Fibroblast of lung (primary cell): Measurements from ENCODE around the gene GPC6. TPM values are rescaled to one million over a fixed set of nuclear protein-coding genes. Genes with fewer than 3 reads are reported as not detected.

Experiments
- DNase-seq, 2 donors: peaks; one replicate each; pipeline versions ENCODE4 v3.0.0 to v3.0.0-alpha.2; 2010; ENCODE audit warnings: low read depth in 2 of 2
- H2AFZ ChIP-seq: 2 replicates; pipeline ENCODE4 v1.5.1; 2012; ENCODE audit warnings: low read length, control low read depth, inconsistent platforms
- H3K27ac ChIP-seq: 2 replicates; pipeline ENCODE4 v1.5.1; 2011; ENCODE audit warnings: low read length, control low read depth; ENCODE audit not compliant: insufficient read depth
- H3K27me3 ChIP-seq: 2 replicates; pipeline ENCODE4 v1.5.1; 2011; ENCODE audit warnings: mild to moderate bottlenecking, low read length; ENCODE audit not compliant: control insufficient read depth, insufficient read depth
- H3K36me3 ChIP-seq: 2 replicates; pipeline ENCODE4 v1.5.1; 2011; ENCODE audit warnings: low read length; ENCODE audit not compliant: control insufficient read depth, insufficient read depth
- H3K4me1 ChIP-seq: 2 replicates; pipeline ENCODE4 v1.5.1; 2011; ENCODE audit warnings: low read length; ENCODE audit not compliant: control insufficient read depth, insufficient read depth; ENCODE audit errors: extremely low read depth
- H3K4me2 ChIP-seq: 2 replicates; pipeline ENCODE4 v1.5.1; 2011; ENCODE audit warnings: low read length, control low read depth; ENCODE audit not compliant: insufficient read depth; ENCODE audit errors: extremely low read depth
- H3K4me3 ChIP-seq, 4 experiments: fragments of 200-600 bp in 1 of 4; sonication (generic) in 1 of 4; replicated peaks in 1 of 4; 2 replicates each; pipeline ENCODE4 v1.5.1; 2011 to 2016; ENCODE audit warnings: low read length in 4 of 4, low read depth in 3 of 4, mild to moderate bottlenecking in 3 of 4, control low read depth in 2 of 4, inconsistent platforms in 1 of 4, mixed read lengths in 1 of 4; ENCODE audit not compliant: insufficient read depth in 1 of 4; ENCODE audit errors: control extremely low read depth in 1 of 4
- H3K79me2 ChIP-seq: 2 replicates; pipeline ENCODE4 v1.5.1; 2012; ENCODE audit warnings: mild to moderate bottlenecking, low read length, inconsistent platforms; ENCODE audit not compliant: control insufficient read depth, insufficient read depth
- H3K9ac ChIP-seq: 2 replicates; pipeline ENCODE4 v1.5.1; 2011; ENCODE audit warnings: mild to moderate bottlenecking, low read length, control low read depth; ENCODE audit not compliant: insufficient read depth
- H3K9me3 ChIP-seq: 2 replicates; pipeline ENCODE4 v1.5.1; 2012; ENCODE audit warnings: low read depth, low read length; ENCODE audit not compliant: control insufficient read depth, insufficient read depth
- H4K20me1 ChIP-seq: 2 replicates; pipeline ENCODE4 v1.5.1; 2011; ENCODE audit warnings: low read length; ENCODE audit not compliant: control insufficient read depth, insufficient read depth; ENCODE audit errors: extremely low read depth
- CTCF ChIP-seq, 2 donors: IDR thresholded peaks in 1 of 2; conservative IDR thresholded peaks in 1 of 2; 1 replicate in 1 of 2; 2 replicates in 1 of 2; pipeline ENCODE4 v1.5.1; 2011 to 2012; ENCODE audit warnings: low read length in 2 of 2, control low read depth in 1 of 2, inconsistent platforms in 1 of 2, low read depth in 1 of 2, mild to moderate bottlenecking in 1 of 2
- EZH2 ChIP-seq: IDR thresholded peaks from 2 replicates; pipeline ENCODE4 v1.5.1; 2012; ENCODE audit warnings: low read length, control low read depth, mild to moderate bottlenecking; ENCODE audit errors: missing control alignments
- polyA plus RNA-seq, 2 donors: library from polyadenylated mRNA; depleted of rRNA in 1 of 2; stranded (reverse) in 1 of 2; unstranded in 1 of 2; fragments of >200 nt; gene quantifications; 2 replicates each; pipeline ENCODE4 v1.2.1, GENCODE V29; 2011 to 2012; ENCODE audit warnings: missing spikeins in 1 of 2
- total RNA-seq: library from RNA; depleted of rRNA; stranded (reverse); fragments of >200 nt; gene quantifications from 2 replicates; pipeline ENCODE4 v1.2.1, GENCODE V29; 2014

GPC6 gene
- total and polyA plus RNA-seq, 2 donors (not counting 1 experiment from before 2014, with no cell fraction given): 11.2 to 33.7 TPM

DNA sequence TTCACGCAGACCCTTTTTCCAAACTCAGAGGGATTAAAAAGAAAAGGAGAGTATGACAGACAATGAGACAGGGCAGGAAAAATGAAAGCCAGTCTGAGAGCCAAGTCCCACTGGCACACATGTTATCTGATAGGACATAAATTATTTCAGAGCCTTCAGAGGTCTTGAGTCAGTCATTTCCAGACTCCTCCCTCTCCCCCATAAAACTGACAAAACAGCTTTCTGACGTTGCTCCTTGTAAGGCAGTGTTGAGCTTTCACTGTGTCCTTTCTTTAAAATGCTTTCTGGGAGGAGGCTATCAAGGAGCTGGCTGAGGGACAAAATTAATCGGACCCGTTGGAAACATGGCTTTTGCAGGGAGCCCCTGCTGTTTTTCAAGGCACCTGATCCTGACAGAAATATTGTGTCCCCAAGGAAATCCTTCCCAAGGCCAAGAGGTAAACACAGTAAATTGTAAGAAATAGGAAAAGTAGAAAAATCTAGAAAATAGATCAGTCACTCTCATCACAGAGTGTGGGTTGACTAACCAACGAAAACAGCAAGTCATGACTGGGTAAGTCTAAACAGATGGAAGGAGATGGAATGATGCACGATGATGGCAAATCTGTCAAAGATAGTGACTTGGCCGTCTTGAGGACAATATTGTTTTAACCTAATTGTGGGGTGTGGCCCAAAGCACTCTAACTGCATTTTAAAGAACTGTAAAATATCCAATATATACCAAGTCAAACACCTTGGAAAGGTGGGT is 1163.2 kb downstream of the GPC6 start:
- Histone ChIP-seq H3K36me3 (no peaks in the 10 kb centered on the region), H2AFZ (no peak overlapping the region), H3K4me3 (no peak overlapping the region), H3K9ac (no peak overlapping the region), H3K9me3 (no peaks in the 10 kb centered on the region), H3K79me2 (no peaks in the 10 kb centered on the region), H3K4me2 (no peak overlapping the region), H4K20me1 (no peaks in the 10 kb centered on the region), H3K27ac (no peak overlapping the region), H3K4me1 (no peaks in the 10 kb centered on the region), H3K27me3 (no peaks in the 10 kb centered on the region)
- TF ChIP-seq EZH2 (no peak), CTCF (conservative IDR thresholded peaks at IDR 0.05 in 1 of 2, IDR thresholded peaks at IDR 0.05 in 1 of 2; ENCODE audit: low read depth in 1 of 2, low read length in 2 of 2) (no peak)
- no peak for DNase-seq

- TF ChIP-seq EZH2 (no peak), CTCF (conservative IDR thresholded peaks at IDR 0.05 in 1 of 2, IDR thresholded peaks at IDR 0.05 in 1 of 2; ENCODE audit: low read depth in 1 of 2, low read length in 2 of 2) (no peak)
These were observed 1164.3 kb downstream of the GPC6 start for GRCh38 chr13:94390881-94391280.

DNA sequence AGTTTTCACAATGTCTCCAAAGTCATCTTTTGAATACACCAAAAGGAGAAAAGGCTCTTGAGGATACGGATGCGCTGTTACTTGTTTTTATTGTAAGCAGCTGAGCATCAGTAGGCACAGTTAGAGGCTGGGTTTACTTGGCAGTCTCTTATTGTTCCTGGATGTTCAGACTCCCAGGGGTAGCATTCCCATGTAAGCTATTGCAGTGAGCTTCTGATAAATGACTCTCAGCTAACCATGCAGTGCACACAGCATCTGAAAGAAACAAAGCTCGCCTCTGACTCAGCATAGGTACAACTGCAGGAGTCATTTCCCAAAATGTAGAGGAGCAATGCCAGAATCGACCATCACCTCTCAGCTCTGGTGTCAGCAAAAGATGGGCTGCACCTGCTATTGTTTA is 1168.1 kb downstream of the GPC6 start:
- H3K36me3 ChIP-seq: no peaks in the 10 kb centered on the region
- H2AFZ ChIP-seq: no peak overlapping the region
- no peaks in the 10 kb centered on the region for H3K27me3 ChIP-seq
- TF ChIP-seq CTCF (conservative IDR thresholded peaks at IDR 0.05 in 1 of 2, IDR thresholded peaks at IDR 0.05 in 1 of 2; ENCODE audit: low read depth in 1 of 2, low read length in 2 of 2) (no peak), EZH2 (no peak)
- no peak overlapping the region for H3K27ac ChIP-seq
- H3K4me1 ChIP-seq: no peaks in the 10 kb centered on the region
- no peaks in the 10 kb centered on the region for H3K79me2 ChIP-seq
- H3K9me3 ChIP-seq: no peaks in the 10 kb centered on the region
- DNase-seq: peak in 1 of 2 donors; percentile 40
- no peak overlapping the region for H3K9ac ChIP-seq
- no peaks in the 10 kb centered on the region for H4K20me1 ChIP-seq
- H3K4me3 ChIP-seq: no peak overlapping the region
- no peak overlapping the region for H3K4me2 ChIP-seq

More at GRCh38 chr13:94390881-94391280, 1164.3 kb downstream of the GPC6 start:
- H3K4me2 ChIP-seq: no peak overlapping the region
- no peak overlapping the region for H3K9ac ChIP-seq
- H3K27me3 ChIP-seq: no peaks in the 10 kb centered on the region
- peak in 1 of 2 donors; percentile 75 for DNase-seq
- no peak overlapping the region for H3K4me3 ChIP-seq
- H4K20me1 ChIP-seq: no peaks in the 10 kb centered on the region
- no peak overlapping the region for H2AFZ ChIP-seq
- H3K36me3 ChIP-seq: no peaks in the 10 kb centered on the region
- H3K9me3 ChIP-seq: no peaks in the 10 kb centered on the region
- no peaks in the 10 kb centered on the region for H3K79me2 ChIP-seq
- no peak overlapping the region for H3K27ac ChIP-seq
- no peaks in the 10 kb centered on the region for H3K4me1 ChIP-seq
